Brain microvascular endothelial cell (primary cell): ENCODE results near the gene NRIP2.

Source experiments
- DNase-seq: peaks from one replicate; pipeline ENCODE4 v3.0.0-alpha.2; 2020
- H3K27ac ChIP-seq: fragments of 250-450 bp; sonication (Bioruptor Pico); 2 replicates; pipeline ENCODE4 v1.5.1; 2020; ENCODE audit warnings: mild to moderate bottlenecking, moderate library complexity
- H3K27me3 ChIP-seq: fragments of 250-450 bp; sonication (Bioruptor Pico); replicated peaks from 2 replicates; pipeline ENCODE4 v1.5.1; 2020; ENCODE audit warnings: mild to moderate bottlenecking
- H3K36me3 ChIP-seq: fragments of 250-450 bp; sonication (Bioruptor Pico); replicated peaks from 2 replicates; pipeline ENCODE4 v1.5.1; 2020; ENCODE audit warnings: mild to moderate bottlenecking
- H3K4me3 ChIP-seq: 2 replicates; pipeline ENCODE4 v1.5.1; 2011; ENCODE audit warnings: low read depth, mild to moderate bottlenecking, control low read depth, low read length, moderate library complexity
- in situ Hi-C: cut with HindIII; loops from 2 replicates; pipeline ENCODE4 v1.10.0; 2017; ENCODE audit warnings: low sequenced_read_pairs, low pct_ligation_motif_present
- TF ChIP-seq, protein P1 (sequence below): IDR thresholded peaks from 2 replicates; pipeline ENCODE4 v1.5.1; 2011; ENCODE audit warnings: low read depth, mild to moderate bottlenecking, moderate library complexity, low read length, control low read depth, inconsistent platforms; ENCODE audit errors: missing control alignments

NRIP2 gene

GRCh38 chr12:2854669-2855453 lies 20.0 kb upstream of the NRIP2 start:
- Histone ChIP-seq H3K27ac (no peak overlapping the region), H3K27me3 (no peaks in the 10 kb centered on the region), H3K36me3 (no peaks in the 10 kb centered on the region), H3K4me3 (no peak overlapping the region)
- no peak for DNase-seq
- in situ Hi-C loops: no loop called here
- TF ChIP-seq, protein P1, sequence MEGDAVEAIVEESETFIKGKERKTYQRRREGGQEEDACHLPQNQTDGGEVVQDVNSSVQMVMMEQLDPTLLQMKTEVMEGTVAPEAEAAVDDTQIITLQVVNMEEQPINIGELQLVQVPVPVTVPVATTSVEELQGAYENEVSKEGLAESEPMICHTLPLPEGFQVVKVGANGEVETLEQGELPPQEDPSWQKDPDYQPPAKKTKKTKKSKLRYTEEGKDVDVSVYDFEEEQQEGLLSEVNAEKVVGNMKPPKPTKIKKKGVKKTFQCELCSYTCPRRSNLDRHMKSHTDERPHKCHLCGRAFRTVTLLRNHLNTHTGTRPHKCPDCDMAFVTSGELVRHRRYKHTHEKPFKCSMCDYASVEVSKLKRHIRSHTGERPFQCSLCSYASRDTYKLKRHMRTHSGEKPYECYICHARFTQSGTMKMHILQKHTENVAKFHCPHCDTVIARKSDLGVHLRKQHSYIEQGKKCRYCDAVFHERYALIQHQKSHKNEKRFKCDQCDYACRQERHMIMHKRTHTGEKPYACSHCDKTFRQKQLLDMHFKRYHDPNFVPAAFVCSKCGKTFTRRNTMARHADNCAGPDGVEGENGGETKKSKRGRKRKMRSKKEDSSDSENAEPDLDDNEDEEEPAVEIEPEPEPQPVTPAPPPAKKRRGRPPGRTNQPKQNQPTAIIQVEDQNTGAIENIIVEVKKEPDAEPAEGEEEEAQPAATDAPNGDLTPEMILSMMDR: no peak

GRCh38 chr12:2853626-2854025 lies 18.8 kb upstream of the NRIP2 start:
- Histone ChIP-seq H3K4me3 (no peak overlapping the region), H3K27ac (no peak overlapping the region), H3K36me3 (no peaks in the 10 kb centered on the region), H3K27me3 (no peaks in the 10 kb centered on the region)
- TF ChIP-seq, protein P1: peak; percentile 98
- in situ Hi-C loops: no loop called here
- DNase-seq: peak; percentile 85

DNA sequence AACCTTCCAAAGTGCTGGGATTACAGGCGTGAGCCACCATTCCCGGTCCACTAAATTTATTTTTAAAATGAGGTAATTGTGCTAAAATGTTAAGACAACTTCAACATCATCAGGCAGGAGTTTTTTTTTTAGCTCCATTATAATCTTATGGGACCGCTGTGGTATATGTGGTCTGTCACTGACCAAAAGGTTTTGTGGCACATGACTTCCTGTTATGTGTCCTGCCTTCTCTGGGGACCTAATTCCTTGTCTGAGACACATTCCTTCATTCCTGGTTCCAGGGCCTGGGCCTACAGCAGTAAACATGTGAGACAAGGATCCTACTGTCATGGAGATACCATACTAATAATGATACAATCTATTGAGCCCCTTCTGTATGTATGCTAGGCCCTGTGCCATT lies 17.1 kb upstream of the NRIP2 start:
- H3K36me3 ChIP-seq: no peaks in the 10 kb centered on the region
- no peak overlapping the region for H3K4me3 ChIP-seq
- TF ChIP-seq, protein P1: no peak
- H3K27ac ChIP-seq: no peak overlapping the region
- H3K27me3 ChIP-seq: no peaks in the 10 kb centered on the region
- no peak for DNase-seq
- in situ Hi-C loops: no loop called here

GRCh38 chr12:2845280-2845679 lies 10.4 kb upstream of the NRIP2 start:
- in situ Hi-C loops: no loop called here
- peak overlapping the region; percentile 17 for H3K4me3 ChIP-seq
- DNase-seq: peak; percentile 86
- peak overlapping the region; percentile 85 for H3K27ac ChIP-seq
- H3K27me3 ChIP-seq: no peaks in the 10 kb centered on the region
- H3K36me3 ChIP-seq: no peaks in the 10 kb centered on the region
- TF ChIP-seq, protein P1: no peak

GRCh38 chr12:2844786-2845185 lies 10.0 kb upstream of the NRIP2 start:
- H3K27ac ChIP-seq: peak overlapping the region; percentile 85
- H3K36me3 ChIP-seq: no peaks in the 10 kb centered on the region
- TF ChIP-seq, protein P1: no peak
- in situ Hi-C loops: no loop called here
- H3K4me3 ChIP-seq: no peak overlapping the region
- no peaks in the 10 kb centered on the region for H3K27me3 ChIP-seq
- DNase-seq: peak; percentile 54

DNA sequence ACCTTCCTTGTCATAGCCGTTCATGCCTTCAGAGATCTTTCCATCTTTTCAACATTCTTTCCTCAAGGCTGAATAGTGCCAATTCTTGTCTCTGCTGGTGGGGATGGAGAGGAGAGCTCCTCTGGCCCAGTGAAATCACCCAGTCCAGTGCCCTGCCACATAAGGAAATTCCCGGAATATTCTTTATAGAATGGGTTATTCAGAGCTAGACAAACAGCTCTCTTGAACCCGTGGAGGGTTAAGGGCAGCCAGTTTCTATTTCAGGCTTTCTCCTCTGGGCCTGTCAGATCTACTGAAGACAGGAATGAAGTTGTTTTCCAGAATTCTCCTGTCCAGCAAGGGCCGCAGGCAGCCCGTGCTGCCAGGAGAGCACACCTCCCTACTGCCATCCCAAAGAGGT lies 8.1 kb upstream of the NRIP2 start:
- Histone ChIP-seq H3K4me3 (no peak overlapping the region), H3K36me3 (no peaks in the 10 kb centered on the region), H3K27ac (no peak overlapping the region), H3K27me3 (no peaks in the 10 kb centered on the region)
- DNase-seq: no peak
- TF ChIP-seq, protein P1: no peak
- in situ Hi-C loops: no loop called here
